Measurements from ENCODE around the gene TMX3. TPM values are rescaled to one million over a fixed set of nuclear protein-coding genes. Genes with fewer than 3 reads are reported as not detected.

The TMX3 gene
- total RNA-seq, 1 donor = 61.9 TPM

- Histone ChIP-seq H3K9me3 (ENCODE audit: low read depth, low read length) (no peaks in the 10 kb centered on the region), H3K27me3 (ENCODE audit: insufficient read depth, low read length) (no peaks in the 10 kb centered on the region), H3K4me3 (ENCODE audit: low read length) (no peak overlapping the region), H3K4me1 (ENCODE audit: insufficient read depth, low read length) (peaks cover 38% of the 10 kb centered on the region)
Measured at GRCh38 chr18:68724021-68724420, 9.1 kb upstream of the TMX3 start.

GRCh38 chr18:68723539-68723938 is 8.6 kb upstream of the TMX3 start:
- peaks cover 38% of the 10 kb centered on the region for H3K4me1 ChIP-seq (ENCODE audit: insufficient read depth, low read length)
- no peaks in the 10 kb centered on the region for H3K9me3 ChIP-seq (ENCODE audit: low read depth, low read length)
- no peak overlapping the region for H3K4me3 ChIP-seq (ENCODE audit: low read length)
- H3K27me3 ChIP-seq (ENCODE audit: insufficient read depth, low read length) = no peaks in the 10 kb centered on the region

GRCh38 chr18:68722821-68723220 is 7.9 kb upstream of the TMX3 start:
- peaks cover 30% of the 10 kb centered on the region for H3K4me1 ChIP-seq (ENCODE audit: insufficient read depth, low read length)
- H3K4me3 ChIP-seq (ENCODE audit: low read length) = no peak overlapping the region

GRCh38 chr18:68721681-68722583 is 7.0 kb upstream of the TMX3 start:
- H3K4me3 ChIP-seq (ENCODE audit: low read length) = peak overlapping the region; percentile 5
- H3K27me3 ChIP-seq (ENCODE audit: insufficient read depth, low read length) = no peaks in the 10 kb centered on the region
- peaks cover 26% of the 10 kb centered on the region for H3K4me1 ChIP-seq (ENCODE audit: insufficient read depth, low read length)
- no peaks in the 10 kb centered on the region for H3K9me3 ChIP-seq (ENCODE audit: low read depth, low read length)

More at GRCh38 chr18:68722821-68723220, 7.9 kb upstream of the TMX3 start:
- H3K9me3 ChIP-seq (ENCODE audit: low read depth, low read length) = no peaks in the 10 kb centered on the region
- H3K27me3 ChIP-seq (ENCODE audit: insufficient read depth, low read length) = no peaks in the 10 kb centered on the region

- peak overlapping the region; percentile 81 for H3K4me3 ChIP-seq (ENCODE audit: low read length)
- no peaks in the 10 kb centered on the region for H3K9me3 ChIP-seq (ENCODE audit: low read depth, low read length)
- peaks cover 22% of the 10 kb centered on the region for H3K4me1 ChIP-seq (ENCODE audit: insufficient read depth, low read length)
- H3K27me3 ChIP-seq (ENCODE audit: insufficient read depth, low read length) = no peaks in the 10 kb centered on the region
Measured at GRCh38 chr18:68714366-68714711, 569 bp downstream of the TMX3 start.

- Histone ChIP-seq H3K4me3 (ENCODE audit: low read length) (peak overlapping the region; percentile 81), H3K4me1 (ENCODE audit: insufficient read depth, low read length) (peaks cover 22% of the 10 kb centered on the region), H3K9me3 (ENCODE audit: low read depth, low read length) (no peaks in the 10 kb centered on the region), H3K27me3 (ENCODE audit: insufficient read depth, low read length) (no peaks in the 10 kb centered on the region)
Measured at GRCh38 chr18:68713796-68714195, 1.1 kb downstream of the TMX3 start.

- Histone ChIP-seq H3K9me3 (ENCODE audit: low read depth, low read length) (no peaks in the 10 kb centered on the region), H3K27me3 (ENCODE audit: insufficient read depth, low read length) (no peaks in the 10 kb centered on the region), H3K4me3 (ENCODE audit: low read length) (no peak overlapping the region), H3K4me1 (ENCODE audit: insufficient read depth, low read length) (peaks cover 22% of the 10 kb centered on the region)
Measured at GRCh38 chr18:68713131-68713530, 1.8 kb downstream of the TMX3 start.

GRCh38 chr18:68707646-68708045 is 7.3 kb downstream of the TMX3 start:
- no peaks in the 10 kb centered on the region for H3K9me3 ChIP-seq (ENCODE audit: low read depth, low read length)
- no peak overlapping the region for H3K4me3 ChIP-seq (ENCODE audit: low read length)
- no peaks in the 10 kb centered on the region for H3K27me3 ChIP-seq (ENCODE audit: insufficient read depth, low read length)
- H3K4me1 ChIP-seq (ENCODE audit: insufficient read depth, low read length) = peaks cover 9% of the 10 kb centered on the region

- no peaks in the 10 kb centered on the region for H3K4me1 ChIP-seq (ENCODE audit: insufficient read depth, low read length)
- no peaks in the 10 kb centered on the region for H3K9me3 ChIP-seq (ENCODE audit: low read depth, low read length)
- H3K27me3 ChIP-seq (ENCODE audit: insufficient read depth, low read length) = no peaks in the 10 kb centered on the region
- no peak overlapping the region for H3K4me3 ChIP-seq (ENCODE audit: low read length)
Measured at GRCh38 chr18:68705119-68705518, 9.8 kb downstream of the TMX3 start.

GRCh38 chr18:68703326-68703725 is 11.6 kb downstream of the TMX3 start:
- no peaks in the 10 kb centered on the region for H3K9me3 ChIP-seq (ENCODE audit: low read depth, low read length)
- H3K4me1 ChIP-seq (ENCODE audit: insufficient read depth, low read length) = no peaks in the 10 kb centered on the region
- H3K4me3 ChIP-seq (ENCODE audit: low read length) = no peak overlapping the region
- H3K27me3 ChIP-seq (ENCODE audit: insufficient read depth, low read length) = no peaks in the 10 kb centered on the region

- H3K4me3 ChIP-seq (ENCODE audit: low read length) = no peak overlapping the region
- no peaks in the 10 kb centered on the region for H3K27me3 ChIP-seq (ENCODE audit: insufficient read depth, low read length)
- H3K4me1 ChIP-seq (ENCODE audit: insufficient read depth, low read length) = no peaks in the 10 kb centered on the region
- no peaks in the 10 kb centered on the region for H3K9me3 ChIP-seq (ENCODE audit: low read depth, low read length)
Measured at GRCh38 chr18:68701353-68701752, 13.6 kb downstream of the TMX3 start.

- no peaks in the 10 kb centered on the region for H3K9me3 ChIP-seq (ENCODE audit: low read depth, low read length)
- no peaks in the 10 kb centered on the region for H3K27me3 ChIP-seq (ENCODE audit: insufficient read depth, low read length)
- H3K4me3 ChIP-seq (ENCODE audit: low read length) = no peak overlapping the region
- no peaks in the 10 kb centered on the region for H3K4me1 ChIP-seq (ENCODE audit: insufficient read depth, low read length)
Measured at GRCh38 chr18:68699043-68699442, 15.9 kb downstream of the TMX3 start.

- Histone ChIP-seq H3K4me1 (ENCODE audit: insufficient read depth, low read length) (no peaks in the 10 kb centered on the region), H3K4me3 (ENCODE audit: low read length) (no peak overlapping the region), H3K9me3 (ENCODE audit: low read depth, low read length) (no peaks in the 10 kb centered on the region), H3K27me3 (ENCODE audit: insufficient read depth, low read length) (no peaks in the 10 kb centered on the region)
Measured at GRCh38 chr18:68696937-68697336, 18.0 kb downstream of the TMX3 start.

GRCh38 chr18:68694316-68694715 is 20.6 kb downstream of the TMX3 start:
- H3K9me3 ChIP-seq (ENCODE audit: low read depth, low read length) = no peaks in the 10 kb centered on the region

GRCh38 chr18:68693091-68693815 is 21.7 kb downstream of the TMX3 start:
- Histone ChIP-seq H3K9me3 (ENCODE audit: low read depth, low read length) (no peaks in the 10 kb centered on the region), H3K4me3 (ENCODE audit: low read length) (no peak overlapping the region), H3K4me1 (ENCODE audit: insufficient read depth, low read length) (no peaks in the 10 kb centered on the region), H3K27me3 (ENCODE audit: insufficient read depth, low read length) (no peaks in the 10 kb centered on the region)

More at GRCh38 chr18:68694316-68694715, 20.6 kb downstream of the TMX3 start:
- no peaks in the 10 kb centered on the region for H3K4me1 ChIP-seq (ENCODE audit: insufficient read depth, low read length)
- no peak overlapping the region for H3K4me3 ChIP-seq (ENCODE audit: low read length)
- no peaks in the 10 kb centered on the region for H3K27me3 ChIP-seq (ENCODE audit: insufficient read depth, low read length)

Measured in mononuclear cell (primary cell).